Activated CD4-positive, alpha-beta T cell treated with anti-CD3 and anti-CD28 coated beads for 24 hours (primary cell): ENCODE data around the gene SP2.
A peak's percentile ranks its signal among the peaks of the same experiment; 100 is the strongest.

Experiments used
- DNase-seq, 2 donors: peaks; one replicate each; pipeline ENCODE4 v3.0.0-alpha.2; 2020; ENCODE audit warnings: low read depth in 2 of 2

SP2 gene

GRCh38 chr17:47895856-47896671 is at the start of gene SP2:
TSS of gene SP2 (plus strand) at chr17:47896236. CDS start at chr17:47896287, 51 bp downstream.
- peak; percentile 99 for DNase-seq

DNA sequence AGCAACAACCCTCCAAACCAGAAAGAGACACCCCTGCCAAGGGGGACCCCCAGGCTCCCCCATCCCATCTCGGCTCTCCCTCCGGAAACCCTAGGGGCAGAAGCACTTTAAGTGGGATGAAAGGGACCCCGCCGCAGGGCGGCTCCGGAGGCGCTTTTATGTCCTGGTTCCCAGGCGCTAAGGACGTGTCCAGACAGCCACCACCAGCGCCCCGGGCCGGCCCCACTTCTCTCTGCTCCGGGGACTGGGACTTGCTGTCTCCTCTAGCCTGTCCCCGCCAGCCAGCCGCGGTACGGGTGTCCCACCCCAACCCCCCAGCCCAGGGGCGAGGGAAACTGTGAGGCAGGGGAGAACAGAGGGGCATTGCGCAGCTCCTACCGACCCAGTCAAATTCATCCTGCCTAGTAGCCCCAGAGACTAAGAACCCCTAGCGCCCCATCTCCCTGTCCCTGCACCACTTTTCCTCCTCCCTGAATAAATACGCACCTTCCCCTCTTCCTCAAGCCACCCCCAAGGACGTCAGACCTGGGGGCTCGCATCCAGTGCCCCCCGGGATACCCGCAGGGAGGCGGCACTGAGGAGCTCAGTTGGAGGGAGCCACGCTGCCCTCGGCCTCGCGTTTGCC is 49.2 kb upstream of the SP2 start:
- no peak for DNase-seq

GRCh38 chr17:47847341-47848197 is 48.5 kb upstream of the SP2 start:
- DNase-seq, result no peak

GRCh38 chr17:47848198-47848513 is 47.9 kb upstream of the SP2 start:
- no peak for DNase-seq

- no peak for DNase-seq
Observed at GRCh38 chr17:47850373-47850691, 45.7 kb upstream of the SP2 start.

DNA sequence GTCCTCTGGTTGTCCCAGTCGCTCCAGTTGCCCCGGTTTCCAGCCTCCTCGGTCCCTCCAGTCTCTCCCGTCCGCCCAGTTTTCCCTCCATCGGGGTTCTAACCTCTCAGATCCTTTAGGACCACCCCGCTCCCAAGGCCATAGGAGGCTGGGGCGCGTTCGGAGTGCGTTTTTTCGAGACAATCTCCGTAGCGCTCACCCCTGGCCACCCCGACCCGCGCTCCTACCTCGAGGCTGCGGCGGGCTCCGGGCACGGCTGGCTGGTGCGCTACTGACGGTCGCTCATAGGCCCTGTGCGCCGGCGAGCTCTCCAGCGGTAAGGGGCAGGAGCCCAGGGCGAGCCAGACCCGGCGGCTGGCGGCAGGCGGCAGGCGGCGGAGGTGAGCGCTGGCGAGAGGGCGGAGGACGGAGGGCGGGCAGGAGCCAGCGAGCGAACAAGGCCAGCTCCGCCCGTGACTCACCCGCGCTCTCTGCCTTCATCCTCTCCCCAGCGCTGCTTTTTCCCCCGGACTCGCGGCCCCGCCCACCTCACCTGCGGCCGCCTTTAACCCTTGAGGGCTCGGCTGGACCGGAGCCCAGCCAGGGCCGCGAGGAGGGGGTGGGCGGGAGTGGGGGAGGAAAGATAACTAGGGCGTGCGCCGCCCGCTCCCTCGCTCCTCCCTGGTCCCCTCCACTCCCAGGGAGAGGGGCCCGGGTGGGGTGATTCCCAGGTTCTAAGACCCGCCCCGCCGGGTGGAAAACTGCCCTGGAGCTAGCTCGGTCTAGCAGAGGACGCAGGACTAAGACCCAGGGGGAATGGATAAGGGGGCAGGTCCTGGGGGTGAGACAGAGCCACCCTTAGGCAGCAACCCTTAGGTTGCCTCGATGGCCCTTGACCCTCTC is 45.1 kb upstream of the SP2 start, which contains the start of gene SP6:
Gene SP6, minus strand, starts transcription at position 472 of the 882 bp plus-strand sequence. CDS start 2,734 bp downstream, outside the sequence.
- DNase-seq, result peak; percentile 49 to 69

- no peak for DNase-seq
Observed at GRCh38 chr17:47851764-47852112, 44.3 kb upstream of the SP2 start.

DNA sequence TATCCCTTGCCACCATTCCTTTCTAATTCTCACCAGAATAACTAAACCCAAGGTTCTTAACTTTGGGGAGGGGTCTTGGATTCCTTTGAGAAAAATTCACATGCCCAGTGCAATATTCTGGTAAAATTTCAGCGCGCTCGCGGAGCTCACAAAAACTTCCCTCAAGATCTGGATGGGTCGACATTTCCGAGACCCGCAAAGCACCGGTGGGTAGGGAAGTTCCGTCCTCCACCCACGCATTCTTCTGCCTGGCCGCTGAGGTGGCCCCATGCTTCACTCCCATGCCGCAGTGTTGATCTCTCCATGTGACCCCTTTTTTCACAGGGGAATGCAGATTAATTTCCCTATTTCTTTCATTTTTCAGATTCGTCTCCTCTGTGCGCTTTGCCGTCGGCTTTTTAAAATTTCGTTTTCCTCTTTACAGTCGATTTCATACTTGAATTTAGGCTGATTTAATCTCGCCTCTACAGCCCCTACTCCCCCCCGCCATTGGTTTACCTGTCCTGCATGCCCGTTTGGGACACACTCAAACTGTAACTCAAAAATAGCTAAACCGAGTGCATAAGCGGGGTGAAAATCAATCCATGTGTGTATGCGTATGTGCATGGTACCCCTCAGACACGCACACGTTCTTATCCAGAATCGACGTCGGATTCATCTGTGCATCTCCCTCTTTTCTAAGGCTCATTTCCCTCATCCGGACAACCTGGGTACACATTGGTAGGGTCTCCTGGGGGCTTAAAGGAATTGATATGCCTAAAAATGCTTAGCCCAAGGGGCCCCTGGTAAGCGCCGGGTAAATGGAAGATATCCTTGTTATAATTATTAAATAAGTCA is 43.7 kb upstream of the SP2 start:
- DNase-seq, result no peak

DNA sequence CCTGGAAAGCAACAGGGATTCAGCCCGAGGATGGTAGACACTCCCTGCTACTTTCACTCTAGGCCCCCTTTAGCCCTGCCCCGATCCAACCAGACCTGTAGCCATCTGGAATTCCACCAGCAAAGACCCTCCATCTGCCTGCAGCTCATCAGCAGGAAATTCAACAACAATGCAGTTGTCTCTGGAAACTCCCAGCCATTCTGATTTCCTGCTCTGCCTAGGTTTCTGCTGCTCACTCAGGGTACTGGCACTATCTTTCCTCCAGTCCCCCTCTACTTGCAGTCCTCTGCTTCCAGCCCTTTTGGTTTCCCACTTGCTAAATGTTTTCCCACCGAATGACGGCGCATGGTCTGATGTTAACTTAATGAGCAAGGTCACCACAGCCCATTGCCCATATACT is 42.4 kb upstream of the SP2 start:
- DNase-seq, result no peak

DNA sequence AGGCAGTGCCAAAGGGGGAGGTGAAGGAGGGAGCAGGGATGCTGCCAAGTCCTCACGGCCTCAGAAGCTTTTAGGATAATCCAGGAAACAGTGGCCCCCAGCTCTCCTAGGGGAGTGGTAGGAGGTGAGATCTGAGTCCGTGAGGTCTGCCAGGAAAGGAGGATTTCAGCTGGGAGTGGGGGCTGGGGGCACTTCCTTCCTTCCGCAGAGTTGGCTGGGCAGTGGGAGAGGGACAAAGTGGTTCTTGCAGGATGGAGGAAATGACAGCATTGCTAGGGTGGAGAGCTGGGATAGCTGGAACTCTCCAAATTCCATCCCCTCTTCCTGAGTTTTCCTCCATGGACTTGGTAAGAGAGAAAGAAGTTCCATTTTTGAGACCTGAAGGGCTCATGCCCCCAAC is 40.3 kb upstream of the SP2 start:
- no peak for DNase-seq

GRCh38 chr17:47856830-47857229 is 39.2 kb upstream of the SP2 start:
- DNase-seq, result no peak

DNA sequence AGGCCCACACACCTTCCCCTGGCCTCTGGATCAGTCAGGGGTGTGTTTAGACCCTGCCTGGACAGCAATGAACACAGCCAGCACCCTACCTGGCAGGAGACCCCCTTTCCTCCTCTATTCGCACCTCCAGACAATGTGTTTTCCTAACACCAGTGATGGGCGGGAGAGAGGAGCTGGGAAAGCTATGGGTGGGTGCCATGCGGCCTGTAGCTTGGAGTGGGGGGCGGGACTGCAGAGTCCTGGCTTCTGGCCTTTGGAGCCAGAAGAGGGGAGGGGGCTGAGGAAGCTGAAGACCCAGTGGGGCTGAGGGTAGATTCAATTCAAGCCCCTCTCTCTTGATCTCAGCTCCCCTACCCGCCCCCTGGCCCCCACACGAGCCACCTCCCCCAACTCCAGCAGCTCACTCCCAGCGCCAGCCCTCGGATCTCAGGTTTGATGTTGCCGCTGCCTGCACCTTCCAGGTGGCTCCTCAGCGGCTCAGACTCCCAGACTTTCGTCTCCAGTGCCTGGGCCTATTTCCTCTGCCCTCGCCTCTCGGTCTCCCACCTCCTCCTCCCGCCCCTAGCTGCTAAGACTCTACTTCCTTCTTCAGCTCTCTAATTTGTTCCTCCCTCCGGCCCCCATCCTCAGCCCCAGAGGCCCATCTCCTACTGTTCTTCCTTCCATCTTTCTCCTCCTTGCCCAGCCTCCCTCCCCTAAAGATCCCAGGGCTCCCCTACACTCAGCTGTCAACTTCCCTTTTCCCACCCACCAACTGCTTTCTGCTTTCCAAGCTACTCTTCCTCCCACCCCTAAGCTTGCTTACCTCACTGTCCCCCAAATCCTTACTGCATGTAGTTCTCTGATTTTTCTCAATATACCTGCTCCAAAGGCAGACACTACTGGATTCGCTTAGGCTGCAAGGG is 38.2 kb upstream of the SP2 start:
- no peak for DNase-seq

DNA sequence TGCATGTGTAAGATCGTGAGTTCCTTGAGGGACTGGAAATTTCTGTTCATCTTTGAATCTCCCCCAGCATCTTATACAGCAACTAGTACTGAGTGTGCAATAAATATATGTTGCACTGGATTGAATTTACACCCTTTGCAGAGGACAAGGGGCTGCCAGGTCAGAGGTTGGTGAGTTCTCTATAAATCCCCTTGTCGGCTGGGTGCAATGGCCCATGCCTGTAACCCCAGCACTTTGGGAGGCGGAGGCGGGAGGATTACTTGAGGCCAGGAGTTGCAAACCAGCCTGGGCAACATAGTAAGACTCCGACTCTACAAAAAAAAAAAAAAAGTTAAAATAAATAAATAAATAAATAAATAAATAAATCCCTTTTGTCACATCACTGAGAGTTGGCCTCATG is 35.6 kb upstream of the SP2 start:
- no peak for DNase-seq

- no peak for DNase-seq
Observed at GRCh38 chr17:47862621-47863440, 33.2 kb upstream of the SP2 start.

GRCh38 chr17:47864791-47865216 is 31.2 kb upstream of the SP2 start:
- DNase-seq, result no peak

- no peak for DNase-seq
Observed at GRCh38 chr17:47866941-47867340, 29.1 kb upstream of the SP2 start.

DNA sequence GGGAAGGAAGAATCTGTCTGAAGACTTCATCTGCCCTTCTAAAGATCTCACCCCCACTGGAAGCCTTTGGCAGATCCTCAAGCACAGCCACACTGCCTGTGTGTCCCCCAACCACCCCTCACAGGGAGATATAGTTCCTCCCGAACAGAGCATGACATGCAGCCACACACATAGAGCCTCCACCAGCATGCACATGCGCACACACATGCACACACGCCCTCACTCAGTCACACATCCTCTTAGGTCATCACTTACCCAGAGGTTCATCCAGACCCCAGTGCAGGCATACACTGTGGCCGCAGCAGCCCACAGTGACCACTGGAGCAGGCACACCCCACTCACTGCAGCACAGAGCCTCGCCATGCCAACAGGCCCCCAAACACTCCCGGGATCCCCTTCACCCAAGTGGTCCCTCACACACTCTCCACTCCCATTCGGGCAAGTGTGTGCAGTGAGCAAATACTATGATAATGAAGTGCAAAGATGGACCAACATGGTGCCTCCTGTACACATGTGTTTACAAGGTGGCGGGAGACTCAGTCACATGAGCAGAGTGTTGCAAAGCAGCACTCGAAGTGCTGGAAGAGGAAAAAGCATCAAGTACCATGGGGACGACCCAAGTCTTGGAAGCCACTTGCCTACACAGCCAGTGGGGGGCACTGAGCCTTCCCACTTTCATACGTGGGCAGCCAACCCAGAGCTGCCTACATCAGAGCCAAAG is 28.1 kb upstream of the SP2 start:
- no peak for DNase-seq

DNA sequence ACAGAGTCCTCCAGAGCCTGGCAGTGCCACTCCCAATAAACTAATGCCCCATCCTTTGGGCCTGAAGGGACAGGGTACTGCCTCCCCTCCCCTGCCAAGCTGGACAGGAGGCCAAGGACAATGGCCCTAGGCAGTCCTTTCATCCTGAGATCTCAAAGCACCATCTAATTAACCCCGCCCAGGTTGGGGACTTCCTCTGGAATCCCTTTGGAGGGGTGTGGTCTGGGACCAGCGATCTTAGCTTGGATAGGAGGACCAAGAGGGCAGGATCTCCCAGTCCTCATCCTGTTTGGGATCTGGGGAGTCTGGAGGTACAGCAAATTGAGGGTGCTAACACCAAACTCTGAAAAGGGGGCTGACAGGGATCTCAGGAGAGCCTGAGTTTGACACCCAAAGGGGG is 26.9 kb upstream of the SP2 start:
- DNase-seq, result no peak
